Fibroblast of villous mesenchyme (primary cell): ENCODE results near the gene GNG3. TPM values are rescaled to one million over a fixed set of nuclear protein-coding genes. Genes with fewer than 3 reads are reported as not detected.
"Not testable (repeated sequence)": the region's sequence is repeated elsewhere in the genome, so short reads cannot be mapped to it uniquely, and the experiment has no call there.

Experiments
- DNase-seq: peaks from one replicate; pipeline ENCODE4 v3.0.0-alpha.2; 2010; ENCODE audit warnings: low read depth
- H3K4me3 ChIP-seq: 2 replicates; pipeline ENCODE4 v1.5.1; 2011; ENCODE audit warnings: low read depth, mild to moderate bottlenecking, low read length
- total RNA-seq: library from RNA; depleted of rRNA; stranded (reverse); fragments of >200 nt; gene quantifications from 2 replicates; pipeline ENCODE4 v1.2.3, GENCODE V29; 2012
- TF ChIP-seq, protein P1 (sequence below): IDR thresholded peaks from 2 replicates; pipeline ENCODE4 v1.5.1; 2012; ENCODE audit warnings: low read depth, mild to moderate bottlenecking, low read length; ENCODE audit not compliant: insufficient read depth

Gene GNG3
- total RNA-seq, 1 donor, result not detected

DNA sequence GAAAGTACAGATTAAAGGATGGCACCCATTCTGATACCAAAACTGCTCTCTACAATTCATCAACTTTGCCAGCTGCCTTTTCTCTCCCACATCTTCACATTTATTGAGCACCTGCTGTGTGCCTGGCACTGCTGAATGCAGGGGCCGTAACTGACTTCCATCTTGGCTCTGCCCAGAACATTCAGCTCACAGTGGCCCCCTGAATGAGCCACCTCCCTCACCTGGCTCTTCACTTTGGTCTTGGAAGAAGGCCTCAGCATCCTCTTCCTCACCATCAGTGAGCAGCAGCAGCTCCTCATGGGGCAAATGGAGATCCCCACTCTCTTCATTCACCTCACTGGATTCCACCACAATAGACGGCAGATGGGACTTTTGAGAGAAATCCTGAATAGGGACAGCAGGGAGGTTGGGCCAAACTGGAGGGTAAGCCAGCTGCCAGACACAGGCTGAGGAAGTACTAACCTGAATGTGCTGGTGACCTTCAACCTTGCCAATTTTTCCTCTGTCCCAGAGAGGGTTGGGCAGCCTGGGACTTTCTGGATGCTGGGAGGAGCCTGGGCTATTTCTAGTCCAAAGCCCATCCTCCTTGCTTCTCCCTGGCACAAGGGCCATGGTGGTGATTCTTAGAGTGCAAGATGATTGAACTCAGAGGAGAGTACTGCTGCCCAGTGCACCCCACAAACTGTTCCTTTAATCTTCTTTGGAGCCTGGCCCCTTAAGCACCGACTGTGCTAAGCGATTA lies 37.9 kb upstream of the GNG3 start:
- no peak overlapping the region for H3K4me3 ChIP-seq
- DNase-seq, result no peak
- TF ChIP-seq, protein P1, sequence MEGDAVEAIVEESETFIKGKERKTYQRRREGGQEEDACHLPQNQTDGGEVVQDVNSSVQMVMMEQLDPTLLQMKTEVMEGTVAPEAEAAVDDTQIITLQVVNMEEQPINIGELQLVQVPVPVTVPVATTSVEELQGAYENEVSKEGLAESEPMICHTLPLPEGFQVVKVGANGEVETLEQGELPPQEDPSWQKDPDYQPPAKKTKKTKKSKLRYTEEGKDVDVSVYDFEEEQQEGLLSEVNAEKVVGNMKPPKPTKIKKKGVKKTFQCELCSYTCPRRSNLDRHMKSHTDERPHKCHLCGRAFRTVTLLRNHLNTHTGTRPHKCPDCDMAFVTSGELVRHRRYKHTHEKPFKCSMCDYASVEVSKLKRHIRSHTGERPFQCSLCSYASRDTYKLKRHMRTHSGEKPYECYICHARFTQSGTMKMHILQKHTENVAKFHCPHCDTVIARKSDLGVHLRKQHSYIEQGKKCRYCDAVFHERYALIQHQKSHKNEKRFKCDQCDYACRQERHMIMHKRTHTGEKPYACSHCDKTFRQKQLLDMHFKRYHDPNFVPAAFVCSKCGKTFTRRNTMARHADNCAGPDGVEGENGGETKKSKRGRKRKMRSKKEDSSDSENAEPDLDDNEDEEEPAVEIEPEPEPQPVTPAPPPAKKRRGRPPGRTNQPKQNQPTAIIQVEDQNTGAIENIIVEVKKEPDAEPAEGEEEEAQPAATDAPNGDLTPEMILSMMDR, result no peak

DNA sequence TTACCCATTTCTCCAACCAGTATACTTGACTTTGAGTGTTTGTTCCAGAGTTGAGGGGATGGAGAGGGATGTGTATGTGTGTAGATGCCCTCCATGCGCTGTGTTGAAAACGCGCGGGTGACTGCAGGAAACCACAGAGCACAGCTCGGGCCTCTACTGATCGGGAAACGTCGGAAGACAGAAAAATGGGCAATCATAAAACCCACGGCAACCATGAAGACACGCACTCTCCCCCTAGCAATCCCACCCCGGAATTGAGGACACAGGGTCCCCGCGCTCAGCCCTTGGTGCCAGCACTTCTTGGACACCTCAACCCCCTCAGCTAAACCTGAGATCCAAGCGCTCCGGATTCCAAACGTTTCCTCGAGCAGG lies 36.3 kb upstream of the GNG3 start:
- TF ChIP-seq, protein P1, result no peak
- DNase-seq, result peak; percentile 63
- peak overlapping the region; percentile 83 for H3K4me3 ChIP-seq

DNA sequence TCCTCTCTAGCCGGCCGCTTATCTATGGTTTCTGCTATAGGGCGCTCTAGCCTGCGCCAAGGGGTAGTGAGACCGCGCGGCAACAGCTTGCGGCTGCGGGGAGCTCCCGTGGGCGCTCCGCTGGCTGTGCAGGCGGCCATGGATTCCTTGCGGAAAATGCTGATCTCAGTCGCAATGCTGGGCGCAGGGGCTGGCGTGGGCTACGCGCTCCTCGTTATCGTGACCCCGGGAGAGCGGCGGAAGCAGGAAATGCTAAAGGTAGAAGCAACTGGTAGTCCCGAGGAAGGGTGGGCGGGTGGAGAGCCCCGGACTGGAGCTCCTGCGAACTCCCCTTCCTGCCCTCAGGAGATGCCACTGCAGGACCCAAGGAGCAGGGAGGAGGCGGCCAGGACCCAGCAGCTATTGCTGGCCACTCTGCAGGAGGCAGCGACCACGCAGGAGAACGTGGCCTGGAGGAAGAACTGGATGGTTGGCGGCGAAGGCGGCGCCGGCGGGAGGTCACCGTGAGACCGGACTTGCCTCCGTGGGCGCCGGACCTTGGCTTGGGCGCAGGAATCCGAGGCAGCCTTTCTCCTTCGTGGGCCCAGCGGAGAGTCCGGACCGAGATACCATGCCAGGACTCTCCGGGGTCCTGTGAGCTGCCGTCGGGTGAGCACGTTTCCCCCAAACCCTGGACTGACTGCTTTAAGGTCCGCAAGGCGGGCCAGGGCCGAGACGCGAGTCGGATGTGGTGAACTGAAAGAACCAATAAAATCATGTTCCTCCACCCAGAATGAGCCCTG lies 35.7 kb upstream of the GNG3 start, which contains the start of the genes LBHD1 and UQCC3:
Gene LBHD1, minus strand, starts transcription at position 660 of the 782 bp plus-strand sequence. CDS start 2,236 bp downstream, outside the sequence.
Gene UQCC3, plus strand, starts transcription at position 66 of the 782 bp plus-strand sequence. Its CDS starts 73 bp downstream, at position 139.
- DNase-seq, result peak; percentile 81
- TF ChIP-seq, protein P1, result no peak
- H3K4me3 ChIP-seq, result peak within 1 kb of the TSS; percentile 83

DNA sequence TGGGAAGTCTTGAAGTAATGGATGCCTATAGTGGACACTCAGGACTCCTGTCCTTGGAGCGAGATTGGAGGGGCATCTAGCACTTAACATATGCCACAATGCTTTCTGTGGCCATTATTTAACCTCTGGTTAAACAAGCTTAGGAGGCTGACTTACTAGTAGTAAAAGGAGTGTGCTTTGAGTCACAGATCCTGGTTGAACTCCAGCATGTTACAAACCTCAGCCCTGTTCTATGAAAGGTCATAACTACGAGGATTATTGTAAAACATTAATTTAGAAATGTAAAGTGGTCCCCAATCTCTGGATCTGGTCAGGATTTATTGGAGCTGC lies 34.3 kb upstream of the GNG3 start:
- TF ChIP-seq, protein P1, result no peak
- DNase-seq, result no peak
- no peak overlapping the region for H3K4me3 ChIP-seq

DNA sequence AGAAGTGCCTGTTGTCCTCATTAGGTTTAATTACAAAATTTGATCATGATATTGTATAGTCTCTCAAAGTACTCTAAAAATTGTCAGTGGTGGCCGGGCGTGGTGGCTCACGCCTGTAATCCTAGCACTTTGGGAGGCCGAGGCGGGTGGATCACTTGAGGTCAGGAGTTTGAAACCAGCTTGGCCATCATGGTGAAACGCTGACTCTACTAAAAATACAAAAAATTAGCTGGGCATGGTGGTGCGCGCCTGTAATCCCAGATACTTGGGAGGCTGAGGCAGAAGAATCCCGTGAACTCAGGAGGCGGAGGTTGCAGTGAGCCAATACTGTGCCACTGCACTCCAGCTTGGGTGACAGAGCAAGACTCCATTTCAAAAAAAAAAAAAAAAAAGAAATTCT lies 32.1 kb upstream of the GNG3 start:
- not testable (repeated sequence) for DNase-seq, H3K4me3 ChIP-seq

DNA sequence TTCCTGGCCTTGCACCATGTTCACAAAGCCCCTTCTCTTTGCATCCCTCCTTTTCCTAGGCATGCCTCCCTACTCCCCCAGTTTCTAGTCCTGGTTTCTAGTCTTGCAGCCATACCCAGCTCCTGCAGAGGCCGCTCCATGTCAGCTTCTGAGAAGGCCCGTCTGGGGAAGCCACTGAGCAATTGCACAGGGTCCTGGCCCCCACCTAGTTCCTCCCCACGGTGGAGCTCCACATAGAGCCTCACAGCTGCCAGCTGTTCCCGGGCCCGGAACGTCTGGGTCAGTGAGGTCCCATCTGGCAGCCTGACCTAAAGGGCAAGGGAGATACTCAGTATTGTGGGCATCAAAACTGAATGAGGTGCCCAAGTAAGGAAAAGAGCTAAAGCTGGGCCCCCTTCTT lies 30.8 kb upstream of the GNG3 start:
- TF ChIP-seq, protein P1, result no peak
- no peak overlapping the region for H3K4me3 ChIP-seq
- DNase-seq, result no peak

DNA sequence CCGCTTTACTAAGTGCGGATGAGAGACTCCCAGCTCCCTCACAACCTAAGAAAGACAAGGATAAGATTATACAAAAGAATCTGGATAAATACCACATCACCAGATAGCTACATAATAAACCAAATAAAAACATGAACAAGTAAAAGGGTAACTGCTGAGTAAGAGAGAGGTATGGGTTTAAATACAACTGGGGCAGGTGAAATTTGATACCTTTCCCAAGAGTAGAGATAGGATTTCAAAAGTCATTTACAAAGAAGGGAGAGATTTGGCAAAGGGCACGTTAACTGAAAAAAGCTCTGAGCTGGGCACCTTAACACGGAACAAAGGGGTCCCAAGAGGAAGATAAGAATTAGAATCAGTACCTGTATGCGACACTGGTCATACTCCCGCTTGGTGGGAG lies 30.3 kb upstream of the GNG3 start:
- H3K4me3 ChIP-seq, result no peak overlapping the region
- TF ChIP-seq, protein P1, result no peak
- no peak for DNase-seq
